HCT116 (cell line): Measurements from ENCODE around the gene NDUFS3. TPM values are rescaled to one million over a fixed set of nuclear protein-coding genes. Genes with fewer than 3 reads are reported as not detected.
"Not testable (repeated sequence)": the region's sequence is repeated elsewhere in the genome, so short reads cannot be mapped to it uniquely, and the experiment has no call there.

Experiments used
- ATAC-seq: fragments of 200-7000 bp; cut with Tn5 transposase; 2 replicates; pipeline ENCODE4 v1.9.1; 2020; ENCODE audit warnings: mild to moderate bottlenecking, moderate library complexity
- BruUV-seq: library from RNA; stranded (reverse); fragments of 400-500 nt; replicated peaks from 2 replicates; lab custom pipeline; 2021; lab: Mats Ljungman, UMichigan
- CTCF ChIA-PET: fragments of 300-600 bp; sonication (Branson Sonifier 250); formaldehyde crosslinking; loops from one replicate; lab custom pipeline; 2021; ENCODE audit warnings: antibody characterized with exemption; lab: Charles Lee
- POLR2A ChIA-PET: fragments of 300-600, 350-600 bp; sonication (Branson Sonifier 250); formaldehyde crosslinking; loops from one replicate; lab custom pipeline; 2021; ENCODE audit warnings: antibody characterized with exemption; lab: Charles Lee
- RAD21 ChIA-PET, 2 experiments: fragments of 300-600 bp; sonication (Branson Sonifier 250); formaldehyde crosslinking; loops; one replicate each; lab custom pipeline; 2023; ENCODE audit warnings: low total read pairs in 2 of 2; ENCODE audit not compliant: uncharacterized antibody in 2 of 2, unreplicated experiment in 2 of 2, low non-redundant PET in 1 of 2; lab: Charles Lee
- DNase-seq: peaks from one replicate; pipeline ENCODE4 v3.0.0-alpha.2; 2010; ENCODE audit warnings: low read depth, low spot score
- H2AFZ ChIP-seq: fragments of 200-600 bp; shearing (Covaris generic), sonication (generic); 2 replicates; pipeline ENCODE4 v1.6.1; 2017; ENCODE audit warnings: low read depth, mixed run types, mixed read lengths, antibody characterized with exemption, low read length; ENCODE audit not compliant: poor library complexity, severe bottlenecking
- H3K27ac ChIP-seq: 2 replicates; pipeline ENCODE4 v1.5.1; 2012; ENCODE audit warnings: low read depth, low read length
- H3K27me3 ChIP-seq: fragments of 200-600 bp; sonication (generic); 2 replicates; pipeline ENCODE4 v1.6.1; 2016; ENCODE audit warnings: mixed run types, low read length, mixed read lengths; ENCODE audit not compliant: insufficient read depth
- H3K36me3 ChIP-seq, 2 experiments: fragments of 200-500 bp in 1 of 2; fragments of 200-600 bp in 1 of 2; sonication (Bioruptor generic) in 1 of 2; sonication (generic) in 1 of 2; 2 replicates each; pipeline versions ENCODE4 v1.5.1 to v1.6.1; 2014 to 2016; ENCODE audit warnings: low read length in 2 of 2, inconsistent platforms in 1 of 2, mixed read lengths in 1 of 2, mixed run types in 1 of 2; ENCODE audit not compliant: insufficient read depth in 2 of 2, control insufficient read depth in 1 of 2
- H3K4me1 ChIP-seq, 2 experiments: fragments of 200-600 bp in 1 of 2; sonication (generic) in 1 of 2; 2 replicates each; pipeline versions ENCODE4 v1.5.1 to v1.6.1; 2012 to 2017; ENCODE audit warnings: low read length in 2 of 2, inconsistent platforms in 1 of 2, mild to moderate bottlenecking in 1 of 2, mixed read lengths in 1 of 2, mixed run types in 1 of 2, moderate library complexity in 1 of 2; ENCODE audit not compliant: insufficient read depth in 2 of 2, control insufficient read depth in 1 of 2
- H3K4me2 ChIP-seq: fragments of 200-600 bp; sonication (generic); 2 replicates; pipeline ENCODE4 v1.6.1; 2017; ENCODE audit warnings: mixed run types, low read length, mixed read lengths
- H3K4me3 ChIP-seq, 2 experiments: fragments of 200-600 bp in 1 of 2; sonication (generic) in 1 of 2; replicated peaks in 1 of 2; 2 replicates each; pipeline ENCODE4 v1.5.1; 2011 to 2016; ENCODE audit warnings: low read length in 2 of 2, control low read depth in 1 of 2, low read depth in 1 of 2, mild to moderate bottlenecking in 1 of 2, mixed read lengths in 1 of 2, mixed run types in 1 of 2
- H3K79me2 ChIP-seq: fragments of 200-600 bp; sonication (generic); 2 replicates; pipeline ENCODE4 v1.6.1; 2017; ENCODE audit warnings: mild to moderate bottlenecking, mixed run types, low read length, moderate library complexity, mixed read lengths; ENCODE audit not compliant: insufficient read depth
- H3K9ac ChIP-seq: fragments of 200-600 bp; sonication (generic); 2 replicates; pipeline ENCODE4 v1.6.1; 2016; ENCODE audit warnings: low read length, mixed read lengths
- H3K9me2 ChIP-seq: fragments of 200-600 bp; sonication (generic), shearing (Covaris generic); 2 replicates; pipeline ENCODE4 v1.6.1; 2017; ENCODE audit warnings: mixed run types, mild to moderate bottlenecking, moderate library complexity; ENCODE audit not compliant: insufficient read depth
- H3K9me3 ChIP-seq, 2 experiments: fragments of 200-500 bp in 1 of 2; fragments of 200-600 bp in 1 of 2; sonication (Bioruptor generic) in 1 of 2; sonication (generic) in 1 of 2; 2 replicates each; pipeline ENCODE4 v1.6.1; 2014 to 2017; ENCODE audit warnings: low read length in 2 of 2, mixed read lengths in 2 of 2, inconsistent platforms in 1 of 2, low read depth in 1 of 2, mild to moderate bottlenecking in 1 of 2, mixed run types in 1 of 2, moderate library complexity in 1 of 2; ENCODE audit not compliant: control insufficient read depth in 1 of 2, insufficient read depth in 1 of 2
- H4K20me1 ChIP-seq: fragments of 200-600 bp; sonication (generic), shearing (Covaris generic); 2 replicates; pipeline ENCODE4 v1.6.1; 2017; ENCODE audit warnings: mixed run types, mild to moderate bottlenecking, moderate library complexity; ENCODE audit not compliant: insufficient read depth
- CEBPB ChIP-seq: IDR thresholded peaks from 2 replicates; pipeline ENCODE4 v1.6.1; 2012; ENCODE audit warnings: low read depth
- EGR1 ChIP-seq: IDR thresholded peaks from 2 replicates; pipeline ENCODE4 v1.6.1; 2012; ENCODE audit warnings: low read depth
- JUND ChIP-seq: IDR thresholded peaks from 2 replicates; pipeline ENCODE4 v1.6.1; 2012
- REST ChIP-seq: IDR thresholded peaks from 2 replicates; pipeline ENCODE4 v1.6.1; 2012; ENCODE audit warnings: low read depth
- SP1 ChIP-seq: IDR thresholded peaks from 2 replicates; pipeline ENCODE4 v1.6.1; 2012; ENCODE audit warnings: low read depth
- ZBTB33 ChIP-seq: IDR thresholded peaks from 2 replicates; pipeline ENCODE4 v1.6.1; 2011; ENCODE audit warnings: mild to moderate bottlenecking, low read length, moderate library complexity; ENCODE audit not compliant: insufficient replicate concordance; ENCODE audit errors: extremely low read depth
- ZNF274 ChIP-seq: fragments of 200-500 bp; sonication (Bioruptor generic); IDR thresholded peaks from 2 replicates; pipeline ENCODE4 v1.6.1; 2014; ENCODE audit warnings: mild to moderate bottlenecking, low read depth, low read length, inconsistent platforms
- intact Hi-C: fragments of 100-400 bp; cut with micrococcal nuclease; formaldehyde crosslinking; loops from 2 replicates; pipeline ENCODE4 v1.10.0; 2022
- total RNA-seq: library from RNA; stranded (reverse); gene quantifications from one replicate; pipeline ENCODE4 v1.2.1, GENCODE V29; 2021; ENCODE audit not compliant: unreplicated experiment

NDUFS3 gene
- total RNA-seq, 1 experiment from 2014 or later, result 134 TPM

- Histone ChIP-seq H3K27ac (0 out of 2 replicates have a peak overlapping the region, but pooled peaks have one; percentile 14), H3K4me3 (peak overlapping the region in 1 of 2 experiments; percentile 92; a peak in 1 of 4 replicates), H3K79me2 (peaks cover 39% of the 10 kb centered on the region), H3K4me1 (peaks cover 6 to 22% of the 10 kb centered on the region in 2 experiments), H3K4me2 (peak overlapping the region; percentile 89)
- RAD21 ChIA-PET, DNase-seq, H2AFZ ChIP-seq, H4K20me1 ChIP-seq, H3K9ac ChIP-seq, intact Hi-C loops, H3K9me3 ChIP-seq, BruUV-seq, H3K9me2 ChIP-seq, H3K27me3 ChIP-seq, H3K36me3 ChIP-seq, ATAC-seq: not testable (repeated sequence)
- ChIA-PET CTCF (interaction anchor here (1.9 kb wide), 1 partner anchor 12 kb away, joined by 9 read pairs; the partner anchor contains the start of gene CELF1), POLR2A (interaction anchor here (1.0 kb wide), 2 partner anchors 12 to 14 kb away, joined by 3 to 5 read pairs; partner anchors contain the start of genes KBTBD4 and NDUFS3)
These were observed 14.5 kb upstream of the NDUFS3 start for GRCh38 chr11:47564366-47564765.

GRCh38 chr11:47564933-47565339 lies 13.9 kb upstream of the NDUFS3 start:
- peak; percentile 15; the same call in 1 of the 2 replicates for ATAC-seq
- Histone ChIP-seq H4K20me1 (no peaks in the 10 kb centered on the region), H2AFZ (no peak overlapping the region), H3K36me3 (peaks cover 0 to 13% of the 10 kb centered on the region in 2 experiments; a peak in 2 of 4 replicates), H3K4me1 (peaks cover 6 to 22% of the 10 kb centered on the region in 2 experiments)
- DNase-seq, result no peak
- intact Hi-C loops, result no loop called here
- RAD21 ChIA-PET, result interaction anchor here in 1 of 2 experiments (0.6 kb wide), 1 partner anchor 15 kb away, joined by 3 read pairs; no protein-coding TSS in a partner anchor
- TF ChIP-seq CEBPB, result no peak
- no peak for TF ChIP-seq EGR1
- TF ChIP-seq ZNF274, result no peak
- no peak for TF ChIP-seq REST
- no peak for TF ChIP-seq SP1
- no peak for TF ChIP-seq JUND
- no peak for TF ChIP-seq ZBTB33
- TF ChIP-seq, all 23 proteins: peak for 0
- H3K27ac ChIP-seq, result peak overlapping the region; percentile 70
- TSS peak; percentile 70 for BruUV-seq
- H3K4me2 ChIP-seq, result peak overlapping the region; percentile 89
- POLR2A ChIA-PET, result interaction anchor here (1.0 to 1.7 kb wide), 2 partner anchors 14 kb away, joined by 3 to 5 read pairs; partner anchors contain the start of genes KBTBD4 and NDUFS3
- no peaks in the 10 kb centered on the region for H3K9me2 ChIP-seq
- H3K9me3 ChIP-seq, result no peaks in the 10 kb centered on the region
- CTCF ChIA-PET, result interaction anchor here (0.5 to 1.9 kb wide), 2 partner anchors 12 to 84 kb away, joined by 3 to 9 read pairs; partner anchors contain the start of gene CELF1
- H3K27me3 ChIP-seq, result no peaks in the 10 kb centered on the region
- peaks cover 45% of the 10 kb centered on the region for H3K79me2 ChIP-seq
- peak overlapping the region; percentile 99 for H3K9ac ChIP-seq
- peak overlapping the region; percentile 91 to 92 for H3K4me3 ChIP-seq
